OCI-LY1 (cell line): ENCODE measurements around the gene ARL3.
"Not testable (repeated sequence)": the region's sequence is repeated elsewhere in the genome, so short reads cannot be mapped to it uniquely, and the experiment has no call there.

Experiments
- CTCF ChIP-seq: fragments of 200-600 bp; sonication (generic), shearing (Covaris generic); IDR thresholded peaks from 2 replicates; pipeline ENCODE4 v1.5.1; 2017; ENCODE audit warnings: mild to moderate bottlenecking, antibody characterized with exemption, low read length, moderate library complexity, mixed read lengths
- EZH2 ChIP-seq: fragments of 200-600 bp; sonication (generic), shearing (Covaris generic); IDR thresholded peaks from 2 replicates; pipeline ENCODE4 v1.8.0; 2017; ENCODE audit warnings: borderline replicate concordance, mixed run types, mild to moderate bottlenecking, antibody characterized with exemption, low read length, moderate library complexity, mixed read lengths

- not testable (repeated sequence) for TF ChIP-seq CTCF, EZH2
These were observed 18.8 kb downstream of the ARL3 start for GRCh38 chr10:102695401-102695800.
